ENCODE measurements around the gene LIFR.
"Not testable (repeated sequence)": the region's sequence is repeated elsewhere in the genome, so short reads cannot be mapped to it uniquely, and the experiment has no call there.

The LIFR gene

DNA sequence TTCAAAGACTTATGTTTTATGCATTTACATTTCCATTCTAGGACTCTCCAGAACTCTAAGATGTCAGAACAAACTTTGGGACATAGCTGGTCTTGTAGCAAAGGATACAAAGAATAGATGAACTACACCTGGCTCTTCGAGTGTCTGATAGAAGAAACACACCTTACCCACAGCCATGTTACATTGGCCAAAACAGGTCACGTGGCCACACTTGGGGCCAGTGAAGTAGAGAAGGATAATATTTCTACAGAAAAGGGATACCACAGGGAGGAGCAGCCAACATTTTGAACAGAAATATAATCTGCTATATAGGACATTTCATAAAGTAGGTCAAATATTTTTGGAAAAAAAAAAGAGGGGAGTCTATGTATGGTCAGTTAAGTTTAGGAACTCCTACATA, 22.7 kb upstream of the LIFR start:
- no peak for DNase-seq (ENCODE audit: low read depth)

DNA sequence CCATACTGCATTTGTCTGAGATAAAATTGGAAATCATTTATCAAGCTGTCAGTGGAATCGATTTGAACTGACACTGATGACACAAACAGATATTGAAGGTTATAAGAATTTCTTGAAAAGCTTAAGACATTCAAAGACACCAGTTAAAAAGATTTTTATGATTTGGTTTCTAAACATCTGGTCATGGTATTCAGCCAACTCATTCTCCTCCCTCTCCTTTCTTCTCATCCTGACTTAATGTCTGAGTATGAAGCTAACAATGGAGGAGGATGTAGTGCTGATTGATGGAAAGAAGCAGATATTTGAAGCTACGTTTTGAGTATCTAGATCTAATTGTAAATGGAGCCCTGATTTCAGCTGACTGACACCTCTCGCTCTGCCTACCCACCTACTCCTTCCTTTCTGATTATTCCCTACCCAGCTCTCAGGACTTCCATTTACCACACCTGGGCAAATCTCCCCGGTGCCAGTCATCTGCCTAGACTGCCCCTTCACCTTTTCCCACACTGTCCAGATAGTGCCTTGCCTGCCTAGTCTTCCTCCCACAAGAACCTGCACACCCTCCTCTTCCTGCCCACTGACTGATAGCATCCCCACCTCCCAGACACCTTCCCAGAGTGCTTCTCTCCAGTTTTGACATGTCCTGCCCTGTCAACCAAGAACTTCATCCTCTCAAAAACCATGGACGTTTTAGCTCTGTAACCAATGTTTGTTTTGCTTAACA, 20.7 kb upstream of the LIFR start:
- DNase-seq (ENCODE audit: low read depth): no peak

DNA sequence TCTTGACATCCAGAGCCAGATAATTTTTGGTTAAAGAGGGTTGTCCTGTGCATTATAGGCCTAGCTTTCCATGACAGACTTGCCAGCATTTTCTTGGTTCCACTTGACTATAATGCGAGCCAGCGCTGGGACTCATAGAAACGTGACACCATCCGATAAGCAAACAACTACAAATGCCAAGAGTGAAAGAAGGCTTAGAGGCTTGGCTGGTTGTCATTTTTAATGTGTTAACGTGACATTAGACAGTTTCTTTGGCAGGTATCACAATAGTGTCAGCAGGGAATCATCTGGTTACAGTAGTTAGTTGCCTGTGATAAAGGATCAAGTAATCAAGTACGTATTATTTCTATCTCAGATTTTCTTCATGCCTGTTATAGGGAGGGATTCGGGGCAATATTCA, 20.0 kb upstream of the LIFR start:
- no peak for DNase-seq (ENCODE audit: low read depth)

GRCh38 chr5:38575476-38575875, 19.0 kb upstream of the LIFR start:
- DNase-seq (ENCODE audit: low read depth): no peak

- DNase-seq (ENCODE audit: low read depth): no peak
Observed at GRCh38 chr5:38574009-38574408, 17.6 kb upstream of the LIFR start.

DNA sequence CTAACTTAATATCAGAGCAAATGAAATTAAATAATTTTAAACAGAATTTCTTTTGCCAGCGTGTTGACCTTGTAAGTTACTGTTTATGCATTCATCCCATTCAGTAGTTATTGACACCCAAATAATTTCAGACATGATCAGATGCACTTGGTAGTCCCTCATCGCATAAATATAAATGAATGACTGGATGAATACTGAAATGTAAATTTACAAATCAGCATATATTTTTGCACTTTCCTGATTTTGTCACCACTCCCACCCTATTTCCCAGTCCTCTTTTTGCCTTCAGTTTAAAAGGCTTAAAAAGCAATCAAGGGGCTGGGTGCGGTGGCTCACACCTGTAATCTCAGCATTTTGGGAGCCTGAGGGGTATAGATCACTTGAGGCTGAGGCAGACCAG, 17.1 kb upstream of the LIFR start:
- DNase-seq (ENCODE audit: low read depth): no peak

GRCh38 chr5:38569180-38569579, 12.7 kb upstream of the LIFR start:
- DNase-seq (ENCODE audit: low read depth): no peak

- not testable (repeated sequence) for DNase-seq (ENCODE audit: low read depth)
Observed at GRCh38 chr5:38567306-38567705, 10.9 kb upstream of the LIFR start.

- DNase-seq (ENCODE audit: low read depth): no peak
Observed at GRCh38 chr5:38563624-38564023, 7.2 kb upstream of the LIFR start.

- no peak for DNase-seq (ENCODE audit: low read depth)
Observed at GRCh38 chr5:38562444-38563210, 6.2 kb upstream of the LIFR start.

DNA sequence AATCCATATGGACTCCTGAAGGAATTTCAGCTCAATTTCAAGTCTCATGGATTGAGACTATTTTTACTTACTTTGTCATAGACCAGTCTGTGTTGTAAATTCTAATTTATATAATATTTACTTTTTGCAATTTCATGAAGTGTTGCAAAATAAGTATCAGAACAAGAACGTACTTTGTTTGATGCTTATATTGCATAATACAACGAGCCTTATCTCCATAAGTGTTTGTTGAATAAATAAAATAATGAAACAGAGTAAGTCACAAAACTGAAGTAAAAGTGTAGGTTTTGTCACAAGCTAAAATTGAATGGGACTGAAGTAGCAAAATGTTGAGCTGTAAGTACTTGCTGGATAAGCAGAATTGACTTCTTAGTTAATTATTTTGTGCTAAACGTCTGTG, 3.0 kb upstream of the LIFR start:
- DNase-seq (ENCODE audit: low read depth): no peak

- DNase-seq (ENCODE audit: low read depth): no peak
Observed at GRCh38 chr5:38557792-38558191, 1.3 kb upstream of the LIFR start.

GRCh38 chr5:38557308-38557710, 863 bp upstream of the LIFR start:
- no peak for DNase-seq (ENCODE audit: low read depth)

DNA sequence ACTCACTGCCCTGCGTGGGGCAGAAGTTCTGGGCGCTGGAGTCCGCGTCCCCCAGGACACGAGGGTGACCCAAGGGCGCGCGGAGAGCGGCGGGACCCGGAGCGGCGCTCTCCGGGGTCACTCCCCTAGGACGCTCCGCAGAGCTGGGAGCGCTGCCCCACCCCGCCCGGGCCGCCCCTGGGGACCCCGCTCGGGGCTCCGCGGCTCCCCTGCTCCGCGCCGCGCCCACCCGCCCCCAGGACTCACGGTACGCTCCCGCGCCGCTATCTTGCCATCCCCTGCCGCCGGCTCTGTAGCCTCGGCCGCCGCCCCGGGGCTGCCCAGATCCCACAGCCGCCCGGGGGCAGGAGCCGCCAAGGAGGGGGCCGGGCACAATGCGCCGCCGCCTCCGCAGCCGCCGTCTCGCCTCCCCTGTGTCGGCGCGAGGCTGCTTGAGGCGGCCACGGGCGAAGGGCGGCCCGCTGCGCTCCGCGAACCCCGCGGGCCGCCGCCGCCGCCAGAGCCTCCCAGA, 303 bp downstream of the LIFR start:
- DNase-seq (ENCODE audit: low read depth): no peak

DNA sequence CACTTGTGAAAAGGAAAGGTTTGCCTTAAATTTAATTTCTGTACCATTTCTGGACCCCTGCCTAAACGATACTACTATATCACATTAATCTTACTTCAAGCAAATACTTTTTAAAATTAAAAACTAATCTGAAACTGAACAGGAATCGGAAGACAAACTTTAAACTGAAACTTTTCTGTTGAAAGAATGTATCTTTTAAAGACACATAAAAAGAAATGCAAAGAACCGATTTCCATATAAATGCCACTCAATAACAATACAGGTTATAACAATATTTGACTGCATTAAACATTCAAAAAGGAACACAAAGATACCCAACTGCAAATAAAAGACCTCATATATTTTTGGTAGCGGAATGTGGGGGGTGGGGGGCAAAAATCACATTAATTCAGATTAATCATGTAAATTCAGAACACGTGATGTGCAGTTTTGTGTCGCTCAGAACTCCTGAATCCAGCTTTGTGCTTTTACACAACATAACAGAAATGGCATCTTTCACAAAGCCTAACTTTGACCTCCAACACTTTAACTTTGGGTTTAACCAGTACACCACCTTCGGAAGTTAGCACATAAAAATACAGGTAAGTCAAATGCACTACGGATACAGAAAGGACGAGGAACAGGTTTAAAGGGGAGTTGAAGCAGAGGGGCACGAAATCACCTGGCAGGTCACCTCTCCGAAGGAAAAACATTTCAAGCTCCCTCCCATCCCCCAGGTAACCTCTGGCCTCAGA, 925 bp downstream of the LIFR start:
- no peak for DNase-seq (ENCODE audit: low read depth)

DNA sequence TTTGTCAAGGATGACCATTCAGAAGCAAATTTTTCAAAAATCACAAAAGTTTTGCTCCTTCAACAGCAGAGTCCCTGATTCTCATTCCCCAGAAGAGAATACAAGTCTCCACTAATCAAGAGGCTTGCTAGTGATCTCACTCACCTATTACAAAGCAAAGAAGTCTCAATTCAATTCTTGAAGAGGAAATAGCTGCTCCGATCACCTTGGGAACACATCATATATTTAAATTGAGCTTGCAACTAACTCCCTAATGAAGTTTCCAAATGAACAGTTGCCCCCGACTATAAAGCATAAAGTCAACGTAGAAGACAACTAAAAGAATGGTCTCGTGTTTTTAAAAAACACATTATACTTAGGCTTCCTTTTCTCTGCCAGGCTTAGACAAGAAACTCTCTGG, 1.6 kb downstream of the LIFR start:
- DNase-seq (ENCODE audit: low read depth): no peak

DNA sequence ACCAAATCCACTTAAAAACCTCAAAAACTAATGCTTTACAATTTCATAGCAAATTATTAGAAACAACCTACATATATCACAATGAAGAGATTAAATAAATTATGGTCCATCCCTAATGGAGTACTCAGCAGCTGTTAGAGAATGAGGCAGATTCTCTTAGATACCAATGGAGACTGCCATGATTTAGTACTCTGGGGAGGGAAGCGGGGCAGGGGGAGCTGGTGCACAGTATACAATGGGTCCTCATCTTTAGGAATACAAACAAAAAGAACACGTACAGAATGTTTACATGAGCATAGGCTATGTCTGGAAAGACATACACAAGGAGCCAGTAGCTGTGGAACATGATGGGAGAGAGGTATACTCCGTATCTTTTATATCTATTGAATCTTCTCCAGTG, 2.0 kb downstream of the LIFR start:
- no peak for DNase-seq (ENCODE audit: low read depth)

DNA sequence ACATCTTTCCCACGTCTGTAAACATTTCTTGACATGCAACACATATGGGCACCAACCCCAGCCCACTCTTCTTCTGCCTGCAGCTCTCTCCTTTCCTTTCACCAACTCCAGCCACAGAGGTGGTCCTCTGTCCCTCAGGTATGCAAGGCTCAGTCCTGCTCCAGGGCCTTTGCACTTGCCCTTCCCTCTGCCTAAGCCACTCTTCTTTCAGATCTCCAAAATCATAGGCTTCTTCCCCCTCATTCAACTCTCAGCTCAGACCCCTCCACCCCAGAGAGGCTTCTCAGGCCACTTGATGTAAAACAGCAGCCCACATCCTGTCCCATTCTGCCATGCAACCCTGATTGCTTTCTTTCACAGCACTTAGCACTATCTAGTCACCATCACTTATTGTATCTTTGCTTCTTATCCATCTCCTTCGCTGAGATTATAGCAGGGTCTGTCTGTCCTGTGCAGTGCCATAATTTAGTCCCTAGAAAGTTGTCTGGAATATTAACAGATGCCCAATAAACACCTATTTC, 3.4 kb downstream of the LIFR start:
- no peak for DNase-seq (ENCODE audit: low read depth)

DNA sequence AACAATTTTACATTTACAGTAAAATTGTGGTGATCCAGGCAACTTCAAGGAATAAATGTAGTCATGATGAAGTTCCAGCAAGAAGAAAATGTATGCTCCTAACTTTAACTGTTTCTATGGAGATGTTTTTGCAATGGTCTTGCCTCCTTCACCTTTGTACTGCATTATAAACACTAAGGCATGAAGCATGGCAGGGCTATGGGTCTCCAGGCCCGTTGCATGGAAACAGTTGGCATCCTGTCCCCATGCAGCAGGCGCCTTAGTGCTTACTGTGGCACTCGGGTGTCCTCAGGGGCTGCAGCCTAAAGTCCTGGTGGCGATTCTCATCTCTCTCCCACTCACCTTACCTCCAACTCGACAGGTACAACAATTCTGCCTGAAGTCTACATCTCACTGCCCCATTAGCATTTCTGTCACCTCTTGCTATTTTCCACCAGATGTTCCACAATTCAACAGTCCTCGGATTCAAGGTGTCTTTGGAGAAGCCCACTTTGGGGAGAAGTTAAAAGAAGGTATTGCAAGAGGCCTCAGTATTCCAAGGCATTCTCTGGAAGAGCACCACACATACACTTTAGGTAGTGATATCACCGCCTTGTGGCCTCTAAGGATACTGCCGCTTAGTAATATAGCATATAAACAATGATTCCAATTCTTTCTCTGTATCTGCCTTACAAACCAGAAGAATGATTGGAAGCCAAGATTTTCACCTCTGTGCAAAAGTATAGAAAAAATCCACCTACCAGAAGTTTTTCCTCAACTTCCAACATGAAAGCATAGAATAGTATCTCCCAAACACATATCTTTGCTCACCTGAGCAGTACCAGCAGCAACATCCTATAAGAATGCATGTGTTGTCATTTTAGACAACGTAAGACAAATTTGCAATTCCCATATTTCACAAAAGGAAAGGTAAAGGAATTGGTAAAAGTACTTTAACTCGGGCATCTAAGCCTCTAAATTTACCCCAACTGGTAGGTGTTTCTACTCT, 5.1 kb downstream of the LIFR start:
- no peak for DNase-seq (ENCODE audit: low read depth)

- no peak for DNase-seq (ENCODE audit: low read depth)
Observed at GRCh38 chr5:38548064-38548759, 8.2 kb downstream of the LIFR start.

DNA sequence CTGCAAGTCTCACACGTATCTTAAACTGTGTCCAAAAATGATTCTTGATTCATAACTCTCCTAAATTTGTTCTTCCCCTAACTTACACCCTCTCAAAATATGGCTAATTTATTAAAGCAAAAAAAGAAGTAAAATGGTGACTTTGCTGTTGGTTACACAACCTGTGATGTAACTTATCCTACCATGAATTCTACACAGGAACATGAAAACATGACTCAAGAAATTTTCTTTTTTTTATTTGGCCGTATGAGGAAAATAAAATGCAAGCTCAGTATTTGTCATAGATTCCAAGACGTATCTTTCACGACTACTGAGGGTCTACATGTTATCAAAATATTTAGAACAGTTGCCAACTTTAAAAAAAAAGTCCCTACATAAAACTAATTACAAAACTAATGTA, 9.2 kb downstream of the LIFR start:
- no peak for DNase-seq (ENCODE audit: low read depth)
